Heart right ventricle (tissue), 16 donors: ENCODE data around the gene GARS1. TPM values are rescaled to one million over a fixed set of nuclear protein-coding genes. Genes with fewer than 3 reads are reported as not detected.

ENCODE experiments used
- ATAC-seq, 8 donors: fragments of 200-7000 bp; cut with Tn5 transposase; one replicate each; pipeline ENCODE4 v1.9.1; 2020; ENCODE audit warnings: mild to moderate bottlenecking in 8 of 8, moderate library complexity in 8 of 8, moderate number of reproducible peaks in 1 of 8
- DNase-seq, 2 donors: peaks; one replicate each; pipeline ENCODE4 v3.0.0-alpha.2; 2020
- H3K27ac ChIP-seq, 10 donors: fragments of 200-600 bp; sonication (generic) in 2 of 10; one replicate each; pipeline versions ENCODE4 v1.5.0 to v1.8.0; 2020 to 2022; ENCODE audit warnings: mild to moderate bottlenecking in 3 of 10
- H3K27me3 ChIP-seq, 7 donors: fragments of 200-600 bp; one replicate each; pipeline ENCODE4 v1.8.0; 2021 to 2022; ENCODE audit warnings: mild to moderate bottlenecking in 2 of 7
- H3K36me3 ChIP-seq, 9 donors: fragments of 200-600 bp; sonication (generic) in 1 of 9; one replicate each; pipeline versions ENCODE4 v1.5.0 to v1.8.0; 2020 to 2022; ENCODE audit warnings: mild to moderate bottlenecking in 2 of 9
- H3K4me1 ChIP-seq, 9 donors: fragments of 200-600 bp; sonication (generic) in 1 of 9; one replicate each; pipeline versions ENCODE4 v1.5.0 to v1.8.0; 2020 to 2022; ENCODE audit warnings: mild to moderate bottlenecking in 4 of 9
- H3K4me3 ChIP-seq, 10 donors: fragments of 200-600 bp; sonication (generic) in 2 of 10; one replicate each; pipeline versions ENCODE4 v1.5.0 to v1.8.0; 2020 to 2022; ENCODE audit warnings: mild to moderate bottlenecking in 7 of 10, moderate library complexity in 2 of 10
- H3K9me3 ChIP-seq, 11 donors: fragments of 200-600 bp in 10 of 11; sonication (generic) in 2 of 11; one replicate each; pipeline versions ENCODE4 v1.5.0 to v1.8.0; 2013 to 2022; ENCODE audit warnings: mild to moderate bottlenecking in 2 of 11, control low read depth in 1 of 11, moderate library complexity in 1 of 11
- CTCF ChIP-seq, 9 donors: fragments of 200-600 bp; sonication (generic) in 2 of 9; IDR thresholded peaks; one replicate each; pipeline versions ENCODE4 v1.5.0 to v1.8.0; 2021 to 2022; ENCODE audit warnings: antibody characterized with exemption in 9 of 9, mild to moderate bottlenecking in 5 of 9, moderate library complexity in 1 of 9
- WGBS, 2 donors: extraction: QIAGEN DNeasy Blood & Tissue Kit; methylation state at CpG; one replicate each; pipeline ENCODE4 v1.1.7; 2013; ENCODE audit warnings: inconsistent platforms in 1 of 2; 5-methylcytosine and 5-hydroxymethylcytosine counted together
- intact Hi-C, 10 donors: fragments of 100-400 bp; cut with DNase I; formaldehyde crosslinking; loops; one replicate each; pipeline versions ENCODE4 v1.11.1 to v1.14.2; 2022
- polyA plus RNA-seq, 2 donors: library from polyadenylated mRNA; stranded (reverse); fragments of 200-250 nt; gene quantifications; one replicate each; pipeline ENCODE4 v1.2.3, GENCODE V29; 2013
- total RNA-seq, 10 donors: library from RNA; stranded (reverse); fragmentation: NEBNext Ultra II Directional in 3 of 10; extraction: Animal tissue kit (Norgen Biotek cat#: 25700) in 3 of 10; gene quantifications; one replicate each; pipeline versions ENCODE4 v1.2.1 to v1.2.4, GENCODE V29; 2021 to 2023
- donor health status: Arrhythmogenic right ventricular cardiomyopathy.
- donor health status: ischemic (EF 13 %, LVEDD 7.1; RV severe dilation, severe dysfunction).
- donor health status: healthy with polysubstance abuse.
- donor health status: DM: no; HTN: yes; CAD: no.
- donor health status: DM: no; HTN: no; CAD: no.
- donor health status: ischemic (EF 25% LVEDD 6.9; RV normal size, moderate dysfunction).
- donor health status: ischemic (EF 25% LVEDD 5.7; RV mildly dilated, moderate dysfunction).
- donor health status: healthy.
- donor health status: DM: yes; HTN: yes; CAD: no.
- donor health status: Ischemic cardiomyopathy.
- donor health status: ischemic (EF 35%, LVEDD 5.7; RV mildly dilated, moderate dysfunction).
- donor health status: nonischemic (EF 11% LVEDD 7.7; RV severe dilation, severe dysfunction).
- donor health status: DM: yes; HTN: yes; CAD: no.
- donor health status: PGD.
- donor health status: ischemic (EF 29% LVEDD 5.4; RV normal size, mild dysfunction).
- donor health status: nonischemic (EF 23%, LVEDD 6.1; RV moderate dilation, normal function).

GARS1 gene
- total and polyA plus RNA-seq, 12 donors = 36.5 to 95.6 (median 41.6) TPM

- Histone ChIP-seq H3K9me3 (no peaks in the 10 kb centered on the region), H3K4me1 (no peaks in the 10 kb centered on the region), H3K4me3 (no peak overlapping the region), H3K36me3 (peaks cover 0 to 100% (median 50%) of the 10 kb centered on the region in 9 donors), H3K27me3 (no peaks in the 10 kb centered on the region), H3K27ac (no peak overlapping the region)
- intact Hi-C loops = loop anchor here in 9 of 10 donors (2.0 to 10.0 kb wide), 3 partner anchors 110 to 120 kb away; no protein-coding TSS in a partner anchor
- WGBS, 2 donors = 84 to 88% methylated on average over 1 of the region's 1 CpG
- peak in 7 of 9 donors; percentile 20 to 50 (median 30) for TF ChIP-seq CTCF (IDR thresholded peaks at IDR 0.05)
- DNase-seq (no peak), ATAC-seq (no peak)
Observed at GRCh38 chr7:30625283-30625682, 30.6 kb downstream of the GARS1 start.

- Histone ChIP-seq H3K4me3 (no peak overlapping the region), H3K36me3 (peaks cover 0 to 100% (median 46%) of the 10 kb centered on the region in 9 donors), H3K4me1 (no peaks in the 10 kb centered on the region), H3K27ac (no peak overlapping the region), H3K27me3 (no peaks in the 10 kb centered on the region), H3K9me3 (no peaks in the 10 kb centered on the region)
- no peak for ATAC-seq
- intact Hi-C loops = loop anchor here in 7 of 10 donors (10.0 kb wide), 2 partner anchors 108 to 118 kb away; no protein-coding TSS in a partner anchor
- DNase-seq = no peak
- 95 to 96% methylated on average over 4 of the region's 4 CpGs for WGBS, 2 donors
- no peak for TF ChIP-seq CTCF (IDR thresholded peaks at IDR 0.05)
Observed at GRCh38 chr7:30627026-30627425, 32.3 kb downstream of the GARS1 start.

GRCh38 chr7:30630986-30631385 lies 36.3 kb downstream of the GARS1 start:
- Histone ChIP-seq H3K27me3 (no peaks in the 10 kb centered on the region), H3K36me3 (peaks cover 0 to 100% (median 62%) of the 10 kb centered on the region in 9 donors), H3K9me3 (no peaks in the 10 kb centered on the region), H3K27ac (no peak overlapping the region), H3K4me1 (no peaks in the 10 kb centered on the region), H3K4me3 (no peak overlapping the region)
- no peak for DNase-seq
- no peak for TF ChIP-seq CTCF (IDR thresholded peaks at IDR 0.05)
- WGBS, 2 donors = 95% methylated on average over 4 of the region's 4 CpGs
- intact Hi-C loops = no loop called here
- no peak for ATAC-seq

- intact Hi-C loops = no loop called here
- H3K27ac ChIP-seq = no peak overlapping the region
- no peaks in the 10 kb centered on the region for H3K4me1 ChIP-seq
- no peaks in the 10 kb centered on the region for H3K9me3 ChIP-seq
- 91 to 93% methylated on average over 3 of the region's 3 CpGs for WGBS, 2 donors
- DNase-seq (no peak), ATAC-seq (no peak)
- TF ChIP-seq CTCF (IDR thresholded peaks at IDR 0.05) = no peak
- H3K36me3 ChIP-seq = peaks cover 0 to 85% (median 49%) of the 10 kb centered on the region in 9 donors
- no peak overlapping the region for H3K4me3 ChIP-seq
- no peaks in the 10 kb centered on the region for H3K27me3 ChIP-seq
Observed at GRCh38 chr7:30633223-30633622, 38.5 kb downstream of the GARS1 start.
